ENCODE data around the gene LTBP1.
"Not testable (repeated sequence)": the region's sequence is repeated elsewhere in the genome, so short reads cannot be mapped to it uniquely, and the experiment has no call there.

Gene LTBP1

DNA sequence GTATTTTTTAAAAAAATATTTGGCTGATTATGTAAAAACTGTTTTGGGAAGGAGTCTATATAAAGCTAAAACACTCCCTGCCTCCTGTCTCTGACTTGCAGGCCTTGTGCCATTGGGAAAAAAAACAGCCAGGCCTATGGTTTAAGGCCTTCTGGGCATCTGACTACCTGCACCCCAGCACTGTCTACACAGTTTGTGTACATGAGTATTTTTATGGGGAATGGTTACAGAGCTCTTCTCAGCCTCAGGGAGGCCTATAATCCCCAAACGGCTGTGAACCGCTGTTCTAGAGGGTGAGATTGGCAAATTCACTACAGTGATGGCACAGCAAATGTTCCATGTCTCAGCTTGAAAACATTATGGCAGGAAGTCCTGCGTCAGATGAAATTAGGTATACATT is 96.1 kb downstream of the LTBP1 start:
- no peak for DNase-seq (ENCODE audit: low spot score)

DNA sequence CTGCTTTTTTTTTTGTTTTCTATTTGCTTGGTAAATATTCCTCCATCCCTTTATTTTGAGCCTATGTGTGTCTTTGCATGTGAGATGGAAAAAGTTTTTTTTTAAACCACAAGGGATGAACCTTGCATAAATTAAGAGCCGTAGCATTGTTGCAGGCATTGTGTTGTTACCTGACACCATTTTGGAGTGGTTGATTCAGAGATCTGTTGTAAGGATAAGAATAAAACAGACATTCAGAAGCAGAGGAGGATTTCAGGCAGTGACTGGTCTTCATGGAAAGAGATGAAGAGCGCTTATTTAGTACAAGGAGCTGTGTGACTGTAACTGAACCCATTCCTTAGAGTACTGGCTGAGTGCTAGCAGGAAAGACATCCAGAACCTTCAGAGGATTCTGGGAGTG is 101.2 kb downstream of the LTBP1 start:
- DNase-seq (ENCODE audit: low spot score): no peak

DNA sequence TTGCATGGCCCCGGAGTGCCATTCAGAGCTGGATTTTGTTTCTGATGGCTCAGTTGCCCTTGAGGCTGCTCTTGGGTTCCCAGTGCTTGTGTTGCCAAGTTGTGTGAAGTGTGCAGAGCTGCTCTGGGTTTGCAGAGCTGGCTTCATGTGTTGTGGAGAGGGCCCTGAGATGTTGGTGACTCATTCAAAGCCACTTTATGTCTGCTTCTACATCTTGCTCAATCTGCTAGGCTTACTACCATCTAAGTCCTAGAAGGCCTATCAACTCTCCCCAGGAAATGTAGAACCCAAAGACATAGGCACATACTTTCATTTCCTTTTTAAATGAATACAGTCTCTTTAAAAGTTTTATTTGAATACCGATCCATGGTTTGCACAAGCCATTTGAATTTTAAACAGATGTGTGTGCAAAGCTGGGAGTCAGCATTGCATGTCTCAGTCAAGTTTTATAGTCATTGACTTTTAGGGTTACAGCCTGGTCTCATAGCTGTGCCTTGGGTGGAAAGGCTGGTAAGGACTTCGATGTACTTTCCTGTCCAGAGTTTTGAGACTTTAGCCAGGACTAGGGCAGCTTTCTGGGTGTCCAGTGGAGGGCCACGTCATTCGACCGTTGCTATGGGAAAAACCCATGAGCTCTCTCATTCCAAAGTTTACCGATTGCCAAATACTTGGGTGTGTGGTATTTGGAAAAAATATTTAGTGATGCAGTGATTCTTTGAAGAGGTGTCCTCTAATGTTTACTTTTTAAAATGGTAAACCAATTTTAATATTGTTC is 105.0 kb downstream of the LTBP1 start:
- no peak for DNase-seq (ENCODE audit: low spot score)

DNA sequence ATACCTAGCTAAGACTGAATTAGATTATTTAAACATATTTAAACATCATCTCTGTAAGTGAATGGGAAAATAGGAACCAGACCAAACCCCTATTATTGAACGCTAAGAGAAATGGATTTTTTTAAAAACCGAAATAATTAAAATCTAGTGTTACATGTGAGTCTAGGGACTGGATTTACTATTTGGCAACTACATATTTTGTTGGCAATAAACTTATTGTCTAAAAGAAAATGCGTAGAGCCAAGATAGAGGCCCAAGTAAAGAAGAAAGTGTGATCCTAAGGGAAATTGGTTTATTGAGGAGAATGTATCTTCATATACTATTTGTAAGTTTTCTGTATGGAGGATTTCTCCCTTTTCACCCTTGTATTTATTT is 105.6 kb downstream of the LTBP1 start:
- DNase-seq (ENCODE audit: low spot score): no peak

DNA sequence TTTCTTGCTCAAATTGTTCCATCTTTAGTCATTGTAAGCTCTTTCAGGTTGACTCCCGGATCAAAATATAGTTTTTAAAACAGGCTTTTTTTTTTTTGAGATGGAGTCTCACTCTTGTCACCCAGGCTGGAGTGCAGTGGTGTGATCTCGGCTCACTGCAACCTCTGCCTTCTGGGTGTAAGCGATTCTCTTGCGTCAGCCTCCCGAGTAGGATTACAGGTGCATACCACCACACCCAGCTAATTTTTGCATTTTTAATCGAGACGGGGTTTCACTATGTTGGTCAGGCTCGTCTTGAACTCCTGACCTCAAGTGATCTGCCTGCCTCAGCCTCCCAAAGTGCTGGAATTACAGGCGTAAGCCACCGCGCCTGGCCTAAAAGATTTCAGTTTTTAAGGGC is 106.0 kb downstream of the LTBP1 start:
- DNase-seq (ENCODE audit: low spot score): not testable (repeated sequence)

DNA sequence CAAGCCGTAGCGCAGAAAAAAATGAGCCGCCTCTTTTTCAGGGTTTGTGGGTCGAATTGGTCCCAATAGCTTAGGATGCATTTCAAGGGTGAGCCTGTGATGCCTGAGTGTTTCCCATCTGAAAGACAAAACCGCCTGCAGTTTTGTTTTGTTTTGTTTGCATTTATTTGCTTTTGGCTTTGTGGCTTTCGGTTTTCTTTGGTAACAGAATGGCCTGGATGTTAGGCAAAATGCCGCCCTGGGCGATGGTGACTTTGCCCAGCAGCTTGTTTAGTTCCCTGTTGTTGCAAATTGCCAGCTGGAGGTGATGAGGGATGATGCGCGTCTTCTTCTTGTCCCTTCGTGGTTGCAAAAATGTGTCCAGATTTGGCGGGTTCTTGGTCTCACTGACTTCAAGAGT is 109.4 kb downstream of the LTBP1 start:
- no peak for DNase-seq (ENCODE audit: low spot score)

DNA sequence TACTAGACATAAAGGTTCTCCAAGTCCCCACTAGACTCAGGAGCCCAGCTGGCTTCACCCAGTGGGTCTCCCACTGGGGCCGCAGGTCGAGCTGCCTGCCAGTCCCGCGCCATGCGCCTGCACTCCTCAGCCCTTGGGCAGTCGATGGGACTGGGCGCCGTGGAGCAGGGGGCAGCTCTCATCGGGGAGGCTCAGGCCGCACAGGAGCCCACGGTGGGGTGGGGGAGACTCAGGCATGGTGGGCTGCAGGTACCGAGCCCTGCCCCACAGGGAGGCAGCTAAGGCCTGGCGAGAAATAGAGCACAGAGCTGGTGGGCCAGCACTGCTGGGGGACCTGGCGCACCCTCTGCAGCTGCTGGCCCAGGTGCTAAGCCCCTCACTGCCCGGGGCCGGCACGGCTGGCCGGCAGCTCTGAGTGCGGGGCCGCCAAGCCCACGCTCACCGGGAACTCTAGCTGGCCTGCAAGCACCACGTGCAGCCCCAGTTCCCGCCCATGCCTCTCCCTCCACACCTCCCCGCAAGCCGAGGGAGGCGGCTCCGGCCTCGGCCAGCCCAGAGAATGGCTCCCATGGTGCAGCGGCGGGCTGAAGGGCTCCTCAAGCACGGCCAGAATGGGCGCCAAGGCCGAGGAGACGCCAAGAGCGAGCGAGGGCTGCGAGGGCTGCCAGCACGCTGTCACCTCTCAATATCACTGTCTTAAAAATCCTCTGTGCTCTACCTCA is 110.7 kb downstream of the LTBP1 start:
- not testable (repeated sequence) for DNase-seq (ENCODE audit: low spot score)

DNA sequence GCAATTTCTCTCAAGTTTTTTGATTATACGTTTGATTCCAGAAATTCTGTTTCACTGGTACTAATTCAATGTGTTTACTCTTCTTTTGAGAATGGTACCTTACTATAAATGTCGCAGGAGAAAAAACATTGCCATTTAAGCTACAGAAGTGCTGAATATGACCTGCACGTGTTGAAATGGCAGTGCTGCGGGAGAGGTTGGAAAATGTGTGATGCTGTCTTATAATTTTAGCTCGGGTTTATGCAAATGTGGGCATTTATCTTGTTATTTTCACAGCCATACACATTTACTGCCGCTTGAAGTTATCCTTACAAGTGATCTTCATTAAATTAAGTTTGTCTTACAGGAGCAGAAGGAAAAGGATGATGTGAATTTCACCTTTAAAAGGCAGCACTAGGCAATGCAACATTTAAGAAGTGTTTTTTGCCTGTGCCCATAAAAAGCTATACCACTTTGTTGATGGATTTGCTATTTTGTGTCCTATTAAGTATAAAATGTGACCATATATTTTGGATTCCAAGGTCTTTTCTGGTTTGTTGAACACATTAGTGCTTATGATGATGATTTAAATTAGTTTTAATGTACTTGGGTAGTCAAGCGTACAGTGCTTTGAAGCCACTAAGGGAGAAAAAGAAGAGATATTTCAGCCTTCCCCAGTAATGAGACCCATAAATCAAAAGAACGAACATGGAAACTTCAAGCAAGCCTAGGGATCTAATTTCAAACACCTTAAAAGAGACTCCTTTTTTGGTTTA is 112.1 kb downstream of the LTBP1 start:
- no peak for DNase-seq (ENCODE audit: low spot score)

DNA sequence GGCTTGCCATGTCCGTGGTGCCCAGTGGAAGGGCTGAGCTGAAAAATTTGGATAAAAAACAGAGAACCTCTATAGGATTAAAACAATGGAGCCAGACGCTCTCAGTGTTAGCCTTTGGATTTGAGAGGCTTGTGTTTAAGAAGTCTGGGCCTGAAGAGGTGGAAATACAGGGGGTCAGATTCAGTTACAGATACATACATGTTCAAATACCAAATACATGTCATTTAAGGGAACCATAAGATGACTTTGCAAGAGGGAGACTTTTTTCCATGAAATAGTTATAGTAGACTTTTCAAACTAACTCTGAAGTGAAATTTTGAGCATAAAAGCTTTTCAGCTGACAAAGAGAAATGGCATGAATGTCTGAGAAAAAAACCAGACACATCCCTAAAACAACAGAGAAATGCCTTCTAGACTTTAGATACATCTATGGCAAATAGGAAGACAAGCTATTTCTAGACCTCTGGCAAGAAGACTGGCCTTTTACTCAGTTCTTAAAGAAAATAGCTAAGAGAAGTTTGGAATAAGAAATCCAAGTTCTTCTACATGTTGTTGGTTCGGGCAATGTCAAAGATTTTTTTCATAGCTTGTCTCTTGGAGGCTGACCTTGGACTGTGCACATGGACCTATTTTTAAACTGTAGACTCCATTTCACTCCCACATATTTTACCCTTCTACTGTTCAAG is 112.9 kb downstream of the LTBP1 start:
- DNase-seq (ENCODE audit: low spot score): peak; percentile 74

DNA sequence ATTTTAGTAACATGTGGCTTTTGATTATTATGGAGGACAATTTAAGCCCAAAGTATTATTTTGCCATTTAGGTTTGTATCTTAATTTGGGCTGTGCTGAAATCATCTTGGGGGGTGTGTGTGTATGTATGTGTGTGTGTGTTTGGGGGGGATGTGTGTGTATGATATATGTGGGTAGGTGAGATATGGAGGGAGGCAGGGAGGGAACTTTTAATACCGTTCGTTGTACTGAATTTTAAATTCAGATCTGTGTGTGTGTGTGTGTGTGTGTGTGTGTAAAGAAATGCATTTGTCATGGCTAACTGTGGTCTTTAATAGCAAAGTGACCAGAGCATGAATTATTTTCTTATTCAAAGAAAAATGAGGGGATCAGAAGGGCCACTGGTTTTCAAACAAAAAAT is 113.7 kb downstream of the LTBP1 start:
- DNase-seq (ENCODE audit: low spot score): no peak

DNA sequence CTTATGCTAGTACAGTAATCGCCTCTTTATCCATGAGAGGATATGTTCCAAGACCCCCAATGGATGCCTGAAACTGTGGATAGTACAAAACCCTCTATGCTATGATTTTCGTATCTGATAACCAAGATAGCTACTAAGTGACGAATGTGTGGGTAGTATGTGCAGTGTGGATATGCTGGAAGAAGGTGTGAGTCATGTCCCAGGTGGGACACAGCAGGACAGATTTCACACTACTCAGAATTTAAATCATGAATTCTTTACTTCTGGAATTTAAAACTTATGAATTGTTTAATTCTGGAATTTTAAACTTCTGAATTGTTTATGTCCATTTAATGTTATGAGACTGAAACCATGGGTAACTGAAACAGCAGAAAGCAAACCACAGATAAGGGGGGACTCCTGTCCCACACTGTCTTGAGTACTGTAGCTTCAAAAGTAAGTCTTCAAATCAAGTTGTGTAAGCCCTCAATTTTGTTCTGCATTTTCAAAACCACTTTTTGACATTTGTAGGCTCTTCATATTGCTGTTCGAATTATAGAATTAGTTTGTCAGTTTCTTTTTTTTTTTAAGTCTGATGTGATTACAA is 116.0 kb downstream of the LTBP1 start:
- no peak for DNase-seq (ENCODE audit: low spot score)

DNA sequence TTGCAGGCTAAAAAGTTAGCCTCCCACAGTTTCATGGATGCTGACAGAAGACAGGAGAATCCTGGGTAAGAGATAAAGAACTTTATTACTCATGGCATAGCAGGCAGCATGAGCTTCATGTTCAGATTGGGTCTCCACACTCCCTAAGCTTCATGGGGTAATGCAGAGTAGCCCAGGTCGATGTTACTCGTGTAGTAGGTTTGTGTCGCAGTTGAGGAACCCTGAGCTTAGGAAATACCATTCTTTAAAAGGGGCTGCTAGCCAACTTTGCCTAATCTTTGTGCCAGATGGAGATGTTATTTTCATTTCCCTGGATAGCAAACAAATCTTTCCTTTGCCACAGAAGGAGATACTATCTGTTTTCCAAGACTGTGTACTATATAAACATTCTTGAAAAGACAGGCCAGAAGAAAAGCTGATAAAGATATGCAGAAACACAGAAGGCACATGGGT is 117.6 kb downstream of the LTBP1 start:
- DNase-seq (ENCODE audit: low spot score): no peak

DNA sequence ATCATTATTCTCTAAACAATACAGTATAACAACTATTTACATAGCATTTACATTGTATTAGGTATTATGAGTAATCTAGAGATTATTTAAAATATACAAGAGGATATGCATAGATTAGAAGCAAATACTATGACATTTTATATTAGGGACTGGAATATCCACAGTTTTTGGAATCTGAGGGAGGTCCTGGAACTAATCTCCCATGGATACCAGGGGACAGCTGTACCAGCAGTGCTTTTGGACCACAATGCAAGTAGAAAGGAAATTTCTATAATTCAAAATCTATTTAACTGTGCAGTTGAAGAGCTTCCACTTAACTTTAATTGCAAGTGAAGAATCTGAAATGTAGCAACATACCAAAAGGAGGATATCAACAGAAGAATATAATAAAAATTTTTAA is 120.8 kb downstream of the LTBP1 start:
- no peak for DNase-seq (ENCODE audit: low spot score)

DNA sequence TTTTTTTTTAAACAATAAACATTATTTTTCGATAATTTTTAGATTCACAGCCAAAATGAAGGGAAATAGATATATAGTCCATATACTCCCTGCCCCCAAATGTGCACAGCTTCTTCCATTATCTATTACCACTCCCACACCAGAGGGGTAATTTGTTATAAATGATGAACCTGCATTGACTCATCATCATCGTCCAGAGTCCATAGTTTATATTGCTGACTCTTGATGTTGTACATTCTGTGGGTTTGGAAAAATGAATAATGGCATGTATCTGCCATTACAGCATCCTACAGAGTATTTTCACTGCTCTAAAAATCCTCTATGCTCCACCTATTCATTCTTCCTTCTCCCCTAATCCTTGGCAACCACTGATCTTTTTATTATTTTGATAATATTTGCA is 121.5 kb downstream of the LTBP1 start:
- DNase-seq (ENCODE audit: low spot score): no peak

DNA sequence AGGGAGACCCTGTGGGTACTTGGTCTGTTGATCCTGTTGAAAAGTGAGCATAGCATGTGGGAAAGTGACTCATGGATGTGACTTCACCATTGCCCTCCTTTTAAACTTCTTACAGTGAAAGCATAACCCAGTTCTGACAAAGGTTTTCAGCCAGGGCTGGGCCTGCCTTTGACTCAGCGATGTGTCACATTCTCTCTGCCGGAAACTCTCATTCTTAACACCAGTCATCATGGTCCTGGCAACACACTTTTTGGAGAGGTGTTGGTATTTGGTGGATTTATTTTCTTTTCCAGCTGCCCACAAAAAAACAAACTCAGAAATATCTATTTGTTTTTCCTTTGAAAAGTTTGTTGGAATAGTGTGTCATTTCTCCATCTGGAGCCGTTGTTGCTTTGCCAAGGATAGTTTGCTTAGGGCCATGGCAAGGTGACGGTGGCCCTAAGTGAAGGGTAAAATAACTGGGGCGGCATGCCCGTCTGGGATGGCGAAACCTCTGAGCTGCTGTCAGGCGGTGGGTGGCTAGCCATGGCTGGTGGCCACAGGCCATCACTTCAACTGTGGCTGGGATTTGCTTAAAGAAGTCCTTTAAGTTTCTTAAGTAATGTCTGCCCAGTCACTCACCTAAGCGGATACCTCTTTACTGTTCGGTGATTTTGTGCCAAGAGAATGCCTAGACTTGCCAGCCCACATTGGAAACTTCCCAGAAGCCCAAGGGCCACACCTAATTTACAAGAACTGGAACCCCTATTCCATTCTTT is 123.3 kb downstream of the LTBP1 start:
- peak; percentile 80 for DNase-seq (ENCODE audit: low spot score)

DNA sequence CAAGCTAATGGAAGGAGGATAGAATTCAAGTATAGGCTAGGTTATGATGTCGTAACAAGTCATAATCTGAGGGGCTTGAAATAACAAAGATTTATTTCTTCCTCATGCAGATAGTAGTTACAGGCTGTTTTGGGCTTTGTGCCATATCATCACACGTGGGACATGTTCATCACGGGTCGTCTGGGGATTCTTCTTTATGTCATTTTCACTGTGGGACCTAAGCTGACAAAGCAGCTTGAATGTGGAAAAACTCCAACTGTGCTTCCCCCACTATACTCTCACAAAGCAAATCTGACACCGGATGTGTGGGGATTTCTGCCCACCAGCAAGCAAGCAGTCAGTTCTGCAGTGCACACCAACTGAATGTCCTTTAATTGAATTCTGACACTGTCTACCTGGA is 124.8 kb downstream of the LTBP1 start:
- DNase-seq (ENCODE audit: low spot score): no peak

DNA sequence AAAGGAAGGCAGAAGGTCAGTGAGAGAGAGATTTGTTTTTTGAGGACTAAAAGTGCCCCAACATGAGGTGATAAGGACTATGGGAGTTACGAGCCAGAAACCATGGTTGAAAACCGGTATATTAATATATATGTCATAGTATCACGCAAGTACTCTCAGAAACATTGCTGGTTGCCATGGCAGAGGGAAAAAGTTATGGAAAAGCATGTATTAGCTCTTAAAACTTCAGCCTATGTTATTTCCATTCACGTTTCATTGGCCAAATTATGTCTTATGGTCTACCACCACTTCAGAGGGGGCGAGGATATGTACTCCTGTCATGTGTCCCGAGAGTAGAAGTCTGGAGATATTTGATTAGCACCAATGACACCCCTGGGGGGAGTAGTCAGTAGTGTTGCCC is 125.9 kb downstream of the LTBP1 start:
- no peak for DNase-seq (ENCODE audit: low spot score)

DNA sequence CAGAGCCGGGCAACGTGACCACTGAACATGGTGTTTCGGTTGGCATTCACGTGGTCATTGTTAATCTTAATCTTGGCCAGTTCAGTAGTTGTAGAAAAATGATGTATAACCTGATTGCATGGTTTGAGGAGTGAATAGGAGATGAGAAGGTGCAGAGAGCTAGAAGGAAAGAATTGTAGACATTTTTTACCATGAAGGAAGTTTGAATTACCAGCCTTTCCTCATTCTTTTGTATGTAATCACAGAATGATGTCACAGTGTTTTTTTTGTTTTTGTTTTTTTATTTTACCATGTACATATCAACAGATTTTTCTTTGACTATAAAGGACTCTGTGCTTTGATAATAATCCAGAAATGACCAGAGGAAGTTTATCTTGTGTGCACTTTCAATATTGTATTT is 126.3 kb downstream of the LTBP1 start:
- no peak for DNase-seq (ENCODE audit: low spot score)

DNA sequence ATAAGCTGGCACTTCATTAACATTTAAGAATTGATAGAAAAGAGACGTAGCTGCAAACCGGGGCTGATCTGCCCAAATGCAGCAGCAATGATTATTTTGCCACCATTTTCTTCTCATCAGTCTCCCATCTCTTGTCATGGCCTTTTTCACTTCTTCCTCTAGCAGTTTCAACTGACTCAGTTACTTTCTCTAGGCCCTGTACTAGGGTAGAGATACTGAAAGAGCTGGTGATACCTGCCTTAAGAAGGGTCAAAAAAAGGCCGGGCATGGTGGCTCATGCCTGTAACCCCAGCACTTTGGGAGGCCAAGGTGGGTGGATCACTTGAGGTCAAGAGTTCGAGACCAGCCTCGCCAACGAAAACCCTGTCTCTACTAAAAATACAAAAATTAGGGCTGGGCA is 127.4 kb downstream of the LTBP1 start:
- no peak for DNase-seq (ENCODE audit: low spot score)

DNA sequence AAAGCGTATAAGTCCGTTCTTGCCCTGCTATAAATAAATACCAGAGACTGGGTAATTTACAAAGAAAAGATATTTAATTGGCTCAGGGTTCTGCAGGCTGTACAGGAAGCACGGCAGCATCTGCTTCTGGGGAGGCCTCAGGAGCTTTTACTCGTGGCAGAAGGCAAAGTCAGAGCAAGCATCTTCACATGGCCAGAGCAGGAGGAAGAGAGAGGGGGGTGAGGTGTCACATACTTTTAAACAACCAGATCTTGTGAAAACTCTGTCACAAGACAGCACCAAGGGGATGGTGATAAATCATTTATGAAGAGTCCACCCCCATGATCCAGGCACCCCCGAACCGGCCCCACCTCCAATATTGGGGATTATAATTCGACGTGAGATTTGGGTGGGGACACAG is 130.6 kb downstream of the LTBP1 start:
- DNase-seq (ENCODE audit: low spot score): no peak

DNA sequence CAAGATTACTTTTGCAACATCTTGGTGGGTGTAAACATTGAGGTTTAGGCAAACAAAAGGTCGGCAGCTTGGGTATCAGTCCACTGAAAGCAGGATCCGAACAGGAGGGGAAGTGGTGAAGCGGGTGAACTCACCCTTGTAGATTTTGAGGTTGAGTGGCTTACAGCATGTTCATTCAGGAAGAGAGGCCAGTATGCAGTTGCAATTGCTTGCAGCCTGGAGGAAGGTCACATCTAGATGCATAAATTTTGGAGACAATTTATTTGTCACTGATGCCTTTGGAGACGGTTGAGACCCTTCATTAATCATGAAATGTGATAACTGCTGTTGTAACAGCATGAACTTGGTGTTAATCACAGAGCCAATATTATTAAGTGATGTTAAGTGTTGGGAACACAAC is 131.1 kb downstream of the LTBP1 start:
- no peak for DNase-seq (ENCODE audit: low spot score)

All from hepatic stellate cell (primary cell).